ENCODE data around the gene PC.
"Not testable (repeated sequence)": the region's sequence is repeated elsewhere in the genome, so short reads cannot be mapped to it uniquely, and the experiment has no call there.

Gene PC, protein sequence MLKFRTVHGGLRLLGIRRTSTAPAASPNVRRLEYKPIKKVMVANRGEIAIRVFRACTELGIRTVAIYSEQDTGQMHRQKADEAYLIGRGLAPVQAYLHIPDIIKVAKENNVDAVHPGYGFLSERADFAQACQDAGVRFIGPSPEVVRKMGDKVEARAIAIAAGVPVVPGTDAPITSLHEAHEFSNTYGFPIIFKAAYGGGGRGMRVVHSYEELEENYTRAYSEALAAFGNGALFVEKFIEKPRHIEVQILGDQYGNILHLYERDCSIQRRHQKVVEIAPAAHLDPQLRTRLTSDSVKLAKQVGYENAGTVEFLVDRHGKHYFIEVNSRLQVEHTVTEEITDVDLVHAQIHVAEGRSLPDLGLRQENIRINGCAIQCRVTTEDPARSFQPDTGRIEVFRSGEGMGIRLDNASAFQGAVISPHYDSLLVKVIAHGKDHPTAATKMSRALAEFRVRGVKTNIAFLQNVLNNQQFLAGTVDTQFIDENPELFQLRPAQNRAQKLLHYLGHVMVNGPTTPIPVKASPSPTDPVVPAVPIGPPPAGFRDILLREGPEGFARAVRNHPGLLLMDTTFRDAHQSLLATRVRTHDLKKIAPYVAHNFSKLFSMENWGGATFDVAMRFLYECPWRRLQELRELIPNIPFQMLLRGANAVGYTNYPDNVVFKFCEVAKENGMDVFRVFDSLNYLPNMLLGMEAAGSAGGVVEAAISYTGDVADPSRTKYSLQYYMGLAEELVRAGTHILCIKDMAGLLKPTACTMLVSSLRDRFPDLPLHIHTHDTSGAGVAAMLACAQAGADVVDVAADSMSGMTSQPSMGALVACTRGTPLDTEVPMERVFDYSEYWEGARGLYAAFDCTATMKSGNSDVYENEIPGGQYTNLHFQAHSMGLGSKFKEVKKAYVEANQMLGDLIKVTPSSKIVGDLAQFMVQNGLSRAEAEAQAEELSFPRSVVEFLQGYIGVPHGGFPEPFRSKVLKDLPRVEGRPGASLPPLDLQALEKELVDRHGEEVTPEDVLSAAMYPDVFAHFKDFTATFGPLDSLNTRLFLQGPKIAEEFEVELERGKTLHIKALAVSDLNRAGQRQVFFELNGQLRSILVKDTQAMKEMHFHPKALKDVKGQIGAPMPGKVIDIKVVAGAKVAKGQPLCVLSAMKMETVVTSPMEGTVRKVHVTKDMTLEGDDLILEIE

DNA sequence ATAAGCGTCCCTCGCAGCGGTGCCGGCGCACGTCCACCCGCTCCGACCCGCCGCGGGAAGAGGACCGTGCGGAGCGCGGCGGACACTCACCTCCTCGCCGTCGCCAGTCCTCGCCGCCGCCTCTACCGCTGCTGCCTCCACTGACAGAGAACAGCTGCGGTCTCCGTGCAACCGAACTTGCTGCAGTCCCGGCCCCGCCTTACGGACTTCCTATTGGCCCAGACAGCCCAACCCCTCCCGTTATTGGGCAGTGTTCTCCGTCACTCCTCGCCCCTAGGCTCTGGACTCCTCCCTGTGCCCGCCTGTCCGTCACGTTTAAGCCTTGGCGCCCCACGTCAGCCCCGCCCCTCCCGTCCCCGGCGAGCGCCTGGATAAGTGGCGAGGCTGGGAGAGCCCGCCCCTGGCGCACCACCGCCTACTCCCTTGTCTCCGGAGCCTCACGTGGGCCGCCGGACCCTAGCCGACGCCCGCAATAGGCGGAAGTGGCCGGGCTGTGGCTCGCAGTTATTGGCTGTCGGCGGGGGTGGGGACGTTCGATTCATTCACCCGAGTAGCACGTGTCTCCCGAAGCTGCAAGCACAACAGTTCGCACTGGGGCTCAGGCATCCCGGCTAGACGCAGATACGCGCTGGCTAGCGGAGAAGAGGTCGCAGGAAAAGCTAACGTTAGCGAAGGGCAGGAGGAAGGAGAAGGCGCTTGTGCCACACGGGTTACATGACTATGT is at the start of gene PC:
Gene PC, minus strand, starts transcription at position 152 of the 724 bp plus-strand sequence. CDS start 86,224 bp downstream, outside the sequence.
- peak; percentile 98 for DNase-seq (ENCODE audit: low spot score)

DNA sequence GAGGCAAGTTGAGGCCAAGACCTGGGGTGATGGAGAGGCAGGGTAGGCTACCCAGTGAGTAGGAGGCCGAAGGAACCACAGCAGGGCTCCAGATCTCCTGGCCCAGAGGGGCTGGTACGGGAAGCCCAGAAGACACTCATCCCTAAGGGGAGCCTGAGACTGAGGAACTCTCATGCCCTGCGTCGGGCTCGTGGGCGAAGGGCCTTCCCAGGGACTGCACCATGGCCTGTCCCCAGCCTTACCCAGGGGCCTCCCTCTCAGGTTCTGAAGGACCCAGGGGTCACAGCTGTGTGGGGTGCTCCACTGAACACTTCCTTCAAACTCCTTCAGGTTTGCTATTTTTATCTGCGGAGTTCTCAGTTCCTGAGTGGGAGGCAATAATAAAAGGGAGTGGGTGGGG is 48.9 kb upstream of the PC start:
- DNase-seq (ENCODE audit: low spot score), result no peak

DNA sequence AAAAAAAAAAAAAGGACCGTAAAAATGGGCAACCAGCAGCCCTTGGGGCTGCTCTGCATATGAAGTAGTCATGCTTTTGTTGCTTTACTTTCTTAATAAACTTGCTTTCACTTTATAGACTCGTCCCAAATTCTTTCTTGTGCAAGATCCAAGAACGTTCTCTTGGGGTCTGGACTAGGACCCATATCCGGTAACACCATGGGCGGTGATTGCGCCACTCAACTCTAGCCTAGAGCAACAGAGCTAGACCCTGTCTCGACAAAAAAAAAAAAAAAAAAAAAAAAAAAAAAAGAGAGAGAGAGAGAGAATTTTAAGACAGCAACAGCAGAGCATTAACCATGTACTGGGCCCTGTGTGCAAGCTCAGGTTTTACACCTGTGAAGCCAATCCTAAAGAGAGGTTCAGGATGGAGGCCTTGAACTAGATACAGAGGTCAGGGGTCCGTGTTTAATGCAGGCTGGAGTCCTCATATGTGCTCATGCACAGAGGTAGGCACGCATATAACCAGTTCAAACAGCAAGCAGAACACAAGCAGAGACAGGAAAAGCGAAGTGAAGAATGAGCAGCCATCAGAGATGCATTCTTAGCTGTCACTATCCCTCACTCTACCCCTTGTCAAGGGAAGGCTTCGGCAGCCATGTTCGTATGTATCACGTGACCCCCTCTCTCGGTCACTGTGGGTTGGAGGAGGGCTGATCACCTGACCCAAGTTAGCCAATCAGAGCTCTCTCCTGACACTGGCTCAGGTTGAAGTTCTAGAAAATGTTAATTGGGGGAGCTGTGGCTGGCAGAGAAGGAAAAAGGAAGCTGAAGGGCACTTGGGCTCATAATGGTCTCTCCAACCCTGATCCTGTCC is 48.1 kb upstream of the PC start:
- peak; percentile 23 for DNase-seq (ENCODE audit: low spot score)

DNA sequence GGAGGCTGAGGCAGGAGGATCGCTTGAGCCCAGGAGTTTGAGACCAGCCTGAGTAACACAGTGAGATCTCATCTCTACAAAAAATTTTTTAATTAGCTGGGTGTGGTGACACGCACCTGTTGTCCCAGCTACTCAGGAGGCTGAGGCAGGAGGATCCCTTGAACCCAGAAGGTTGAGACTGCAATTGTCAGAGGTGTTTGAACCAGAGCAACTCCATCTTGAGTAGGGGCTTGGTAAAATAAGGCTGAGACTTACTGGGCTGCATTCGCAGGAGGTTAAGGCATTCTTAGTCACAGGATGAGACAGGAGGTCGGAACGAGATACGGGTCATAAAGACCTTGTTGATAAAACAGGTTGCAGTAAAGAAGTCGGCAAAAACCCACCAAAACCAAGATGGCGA is 47.0 kb upstream of the PC start:
- DNase-seq (ENCODE audit: low spot score), result not testable (repeated sequence)

DNA sequence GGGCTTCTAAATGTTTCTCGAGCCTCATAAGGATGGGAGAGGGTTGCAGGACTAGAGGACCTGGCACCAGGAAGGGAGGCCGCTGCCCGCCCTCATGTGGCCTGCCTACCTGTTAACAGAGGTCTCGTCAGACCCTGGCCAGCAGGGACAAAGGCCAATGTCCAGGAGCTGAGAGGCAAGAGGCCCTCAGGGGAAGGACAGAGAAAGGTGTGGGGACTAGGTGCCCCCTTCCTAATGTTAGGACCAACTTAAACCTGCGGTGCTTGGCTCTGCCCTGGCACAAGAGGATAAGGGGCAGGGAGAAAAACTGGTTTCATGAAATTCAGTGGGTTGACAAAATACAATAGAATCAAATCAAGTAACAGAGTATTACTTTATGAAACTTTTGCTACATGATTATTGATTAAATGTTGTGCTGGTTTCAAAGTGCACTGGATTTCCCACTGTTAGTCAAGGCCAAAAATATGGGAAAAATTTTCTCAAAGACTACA is 44.8 kb upstream of the PC start:
- DNase-seq (ENCODE audit: low spot score), result no peak

DNA sequence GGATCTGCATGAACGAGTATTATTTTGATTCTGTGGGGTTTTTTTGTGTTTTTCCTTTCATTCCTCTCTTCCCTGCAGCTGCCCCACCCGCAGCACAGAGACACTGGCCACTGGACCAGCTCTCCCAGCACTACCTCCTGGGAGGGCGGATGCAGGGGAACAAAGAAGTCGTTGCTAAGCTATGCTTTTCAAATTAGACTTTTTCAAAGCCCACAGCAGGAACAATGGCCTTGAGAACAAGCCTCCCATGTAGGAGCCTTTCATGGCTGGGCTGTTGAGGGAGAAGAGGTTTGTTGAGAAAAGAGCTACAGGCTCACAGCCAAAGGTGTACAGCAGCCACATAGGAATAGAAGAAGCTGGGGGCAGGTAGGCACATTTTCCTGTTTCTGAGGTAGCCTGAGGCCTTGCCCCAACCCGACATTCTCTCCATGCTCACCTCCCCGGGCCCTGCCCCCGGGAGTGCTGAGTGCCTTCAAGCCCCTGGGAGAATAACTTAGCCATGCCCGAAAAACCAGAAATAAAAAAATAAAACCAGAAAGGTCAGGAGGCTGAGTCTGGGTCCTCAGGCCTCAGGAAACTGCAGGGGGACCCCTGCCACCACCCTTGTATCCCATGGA is 44.2 kb upstream of the PC start:
- DNase-seq (ENCODE audit: low spot score), result no peak

DNA sequence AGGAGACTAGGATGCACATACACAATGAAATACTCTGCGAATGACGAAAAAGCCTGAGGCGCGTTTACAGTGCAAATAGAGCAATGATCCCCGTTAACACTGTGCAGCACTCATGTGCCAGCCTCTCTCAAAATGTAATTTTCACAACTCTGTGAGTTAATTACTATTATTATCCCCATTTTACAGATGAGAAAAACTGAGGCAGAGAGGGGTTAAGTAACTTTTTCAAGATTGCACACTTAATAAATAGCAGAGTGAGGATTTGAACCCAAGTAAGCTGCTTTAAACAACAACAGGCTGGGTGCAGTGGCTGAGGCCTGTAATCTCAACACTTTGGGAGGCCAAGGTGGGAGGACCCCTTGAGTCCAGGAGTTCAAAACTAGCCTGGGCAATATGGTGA is 43.1 kb upstream of the PC start:
- no peak for DNase-seq (ENCODE audit: low spot score)

DNA sequence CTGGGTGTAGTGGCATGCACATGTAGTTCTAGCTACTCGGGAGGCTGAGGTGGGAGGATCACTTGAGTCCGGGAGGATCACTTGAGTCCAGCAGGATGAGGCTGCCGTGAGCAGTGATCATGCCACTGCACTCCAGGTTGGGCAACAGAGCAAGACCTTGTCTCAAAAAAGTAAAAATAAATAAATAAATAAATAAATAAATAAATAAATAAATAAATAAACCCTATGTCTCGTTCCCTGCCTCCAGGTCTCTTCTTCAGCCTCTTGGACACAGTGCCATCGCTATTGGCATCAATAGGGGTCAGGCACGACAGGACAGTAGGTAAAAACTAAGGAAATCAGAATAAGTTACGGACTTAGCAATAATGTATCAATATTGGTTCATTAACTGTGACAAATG is 41.4 kb upstream of the PC start:
- no peak for DNase-seq (ENCODE audit: low spot score)

DNA sequence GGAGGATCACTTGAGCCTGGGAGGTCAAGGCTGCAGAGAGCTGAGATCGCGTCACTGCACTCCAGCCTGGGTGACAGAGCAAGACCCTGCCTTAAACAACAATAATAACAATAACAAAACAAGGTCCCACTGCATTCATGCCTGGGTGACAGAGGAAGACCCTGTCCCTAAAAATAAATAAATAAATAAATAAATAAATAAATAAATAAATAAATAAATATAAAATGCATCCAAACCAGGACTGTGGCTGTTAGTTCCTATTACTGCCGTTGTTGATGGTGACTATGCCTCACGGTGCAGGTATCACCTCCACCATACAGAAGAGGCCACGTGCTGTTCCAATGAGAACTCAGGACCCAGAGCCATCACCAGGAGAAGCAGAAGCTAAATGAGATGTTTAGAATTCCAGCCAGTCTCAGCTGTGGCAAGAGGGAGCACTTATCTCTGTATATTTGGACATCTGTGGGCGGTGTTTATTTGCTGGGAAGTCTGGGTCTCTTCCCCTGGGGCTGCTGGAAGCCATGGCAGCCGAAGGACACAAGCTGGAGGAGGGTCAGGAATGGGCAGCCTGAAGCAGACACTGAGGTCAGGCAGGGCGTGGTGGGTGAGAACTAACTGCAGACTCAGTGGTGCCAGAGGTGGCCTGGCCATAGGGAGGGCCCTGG is 38.6 kb upstream of the PC start:
- no peak for DNase-seq (ENCODE audit: low spot score)

DNA sequence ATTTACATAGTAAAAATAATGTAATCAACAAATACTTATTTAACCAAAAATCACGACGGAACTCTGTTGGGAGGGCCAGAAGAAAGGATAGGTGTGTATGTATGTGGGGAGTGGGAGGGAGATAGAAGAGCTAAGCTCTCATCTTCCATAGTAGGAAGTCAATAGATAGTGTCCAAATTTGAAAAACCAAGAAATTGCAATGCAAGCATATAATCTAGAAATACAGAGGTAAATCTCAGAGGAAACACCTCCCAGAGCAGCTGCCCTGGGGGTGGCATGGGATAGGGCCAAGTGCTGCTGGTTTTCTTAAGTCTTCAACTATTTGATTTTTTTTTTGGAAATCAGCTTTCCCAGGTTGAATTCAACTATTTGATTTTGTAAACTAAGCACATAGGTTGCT is 33.9 kb upstream of the PC start:
- DNase-seq (ENCODE audit: low spot score), result no peak

DNA sequence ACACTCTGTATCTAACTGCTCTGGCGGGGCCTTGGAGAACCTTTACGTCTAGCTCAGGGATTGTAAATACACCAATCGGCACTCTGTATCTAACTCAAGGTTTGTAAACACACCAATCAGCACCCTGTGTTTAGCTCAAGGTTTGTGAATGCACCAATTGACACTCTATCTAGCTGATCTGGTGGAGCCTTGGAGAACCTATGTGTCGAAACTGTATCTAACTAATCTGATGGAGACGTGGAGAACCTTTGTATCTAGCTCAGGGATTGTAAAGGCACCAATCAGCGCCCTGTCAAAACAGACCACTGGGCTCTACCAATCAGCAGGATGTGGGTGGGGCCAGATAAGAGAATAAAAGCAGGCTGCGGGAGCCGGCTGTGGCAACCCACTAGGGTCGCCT is 31.2 kb upstream of the PC start:
- DNase-seq (ENCODE audit: low spot score), result not testable (repeated sequence)

DNA sequence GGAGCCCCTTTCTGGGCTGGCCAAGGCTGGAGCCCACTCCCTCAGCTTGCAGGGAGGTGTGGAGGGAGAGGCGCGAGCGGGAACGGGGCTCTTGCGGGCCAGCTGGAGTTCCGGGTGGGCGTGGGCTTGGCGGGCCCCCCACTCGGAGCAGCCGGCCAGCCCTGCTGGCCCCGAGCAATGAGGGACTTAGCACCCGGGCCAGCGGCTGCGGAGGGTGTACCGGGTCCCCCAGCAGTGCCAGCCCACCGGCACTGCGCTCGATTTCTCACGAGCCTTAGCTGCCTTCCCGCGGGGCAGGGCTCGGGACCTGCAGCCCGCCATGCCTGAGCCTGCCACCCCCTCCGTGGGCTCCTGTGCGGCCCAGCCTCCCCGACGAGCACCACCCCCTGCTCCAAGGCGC is 30.6 kb upstream of the PC start:
- not testable (repeated sequence) for DNase-seq (ENCODE audit: low spot score)

DNA sequence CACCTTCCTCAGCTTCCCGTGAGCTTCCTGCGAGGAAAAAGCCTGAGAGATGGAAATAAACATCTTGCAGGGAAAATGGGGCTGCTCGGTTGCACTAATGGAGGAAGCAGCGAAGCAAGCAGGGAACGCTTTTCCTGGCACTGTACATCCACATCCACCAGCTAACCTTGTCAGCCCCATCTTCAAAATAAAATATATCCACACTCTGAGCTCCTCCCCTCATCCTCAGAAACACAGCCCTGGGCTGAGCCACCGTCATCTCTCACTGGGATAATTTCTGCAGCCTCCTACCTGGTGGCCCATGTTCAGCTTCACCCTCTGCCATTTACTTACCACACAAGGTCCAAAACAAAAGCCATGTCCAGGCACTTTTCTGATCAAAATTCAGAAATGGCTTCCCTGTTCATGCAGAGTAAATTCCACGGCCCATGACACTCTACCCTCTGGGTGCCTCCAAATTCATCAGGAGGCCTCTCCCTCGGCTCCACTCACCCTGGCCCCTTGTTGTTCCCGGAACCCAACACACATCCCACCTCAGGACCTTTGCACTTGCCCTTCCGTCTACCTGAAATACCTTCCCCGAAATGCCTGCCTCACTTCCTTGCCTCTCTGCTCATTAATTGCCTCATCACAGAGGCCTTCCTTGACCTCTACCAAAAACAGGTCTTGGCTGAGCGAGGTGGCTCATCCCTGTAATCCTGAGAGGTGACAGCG is 29.9 kb upstream of the PC start:
- DNase-seq (ENCODE audit: low spot score), result no peak

DNA sequence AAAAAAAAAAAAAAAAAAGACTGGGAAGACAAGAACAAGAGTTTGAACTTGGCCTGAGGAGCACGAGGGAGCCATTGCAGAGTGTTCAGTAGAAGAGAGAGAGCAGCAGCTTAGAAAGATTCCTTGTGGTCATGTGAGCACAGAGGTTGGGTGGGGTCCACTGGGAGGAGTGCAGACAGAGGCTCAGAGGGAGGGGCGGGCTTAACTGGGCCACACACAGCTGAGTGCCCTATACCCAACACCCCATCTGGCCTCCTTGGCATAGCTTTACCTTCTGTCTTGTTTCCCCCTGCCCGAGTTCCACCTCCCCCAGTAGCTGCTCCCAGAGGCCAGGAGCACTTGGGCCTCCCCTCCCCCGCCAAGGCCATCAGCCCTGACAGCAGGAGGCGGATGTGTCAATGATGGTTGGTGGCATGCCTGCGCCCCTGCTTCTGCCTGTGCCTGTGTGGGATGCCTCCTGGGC is 29.0 kb upstream of the PC start:
- peak; percentile 31 for DNase-seq (ENCODE audit: low spot score)

DNA sequence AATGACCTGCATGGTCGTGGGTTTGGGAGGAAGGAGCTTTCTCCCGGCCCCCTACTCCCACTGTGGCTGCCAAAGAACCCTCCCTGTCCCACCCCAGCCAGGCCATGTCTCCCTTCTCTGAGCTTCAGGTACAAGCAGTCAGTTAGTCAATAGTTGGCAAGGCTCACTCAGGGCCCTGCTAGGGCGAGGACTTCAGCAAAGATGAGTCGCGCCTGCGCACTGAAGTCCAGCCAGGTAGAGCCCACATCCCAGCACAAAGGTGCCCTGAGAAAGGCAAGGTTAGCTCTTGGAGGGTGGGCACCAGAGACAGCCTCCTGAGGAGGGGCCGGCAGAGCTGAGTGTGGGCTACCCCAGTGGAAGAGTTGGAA is 28.0 kb upstream of the PC start:
- DNase-seq (ENCODE audit: low spot score), result no peak

DNA sequence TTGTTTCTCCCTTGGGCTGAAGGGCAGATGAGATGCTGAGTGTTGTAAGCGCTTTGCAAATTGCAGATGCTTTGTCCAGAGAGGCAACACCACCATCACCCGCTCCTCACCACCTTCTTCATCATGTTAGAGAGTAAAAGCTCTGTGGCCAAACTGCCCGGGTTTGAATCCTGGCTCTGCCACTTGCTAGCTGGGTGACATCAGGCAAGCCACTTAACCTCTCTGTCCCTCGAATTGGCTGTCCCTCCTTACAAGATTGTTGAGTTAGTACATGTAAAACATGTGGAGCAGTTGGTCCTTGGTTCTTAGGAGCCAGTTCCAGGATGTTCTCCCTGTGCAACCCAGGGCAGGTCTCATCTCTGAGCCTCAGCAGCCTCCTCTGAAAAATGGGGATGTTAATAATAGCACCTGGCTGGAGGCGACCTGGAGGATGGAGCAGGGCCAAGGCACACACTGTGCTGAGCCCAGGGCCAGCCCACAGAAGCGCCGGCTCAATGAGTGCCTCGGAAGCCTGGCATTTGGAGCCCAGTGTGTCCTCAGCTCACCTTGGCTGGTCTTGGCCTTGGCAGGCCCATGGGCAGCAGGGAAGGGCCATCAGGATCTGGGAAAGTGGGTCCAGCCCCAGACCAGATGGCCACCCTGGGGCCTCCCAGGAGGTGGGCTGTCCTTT is 27.5 kb upstream of the PC start:
- DNase-seq (ENCODE audit: low spot score), result no peak

DNA sequence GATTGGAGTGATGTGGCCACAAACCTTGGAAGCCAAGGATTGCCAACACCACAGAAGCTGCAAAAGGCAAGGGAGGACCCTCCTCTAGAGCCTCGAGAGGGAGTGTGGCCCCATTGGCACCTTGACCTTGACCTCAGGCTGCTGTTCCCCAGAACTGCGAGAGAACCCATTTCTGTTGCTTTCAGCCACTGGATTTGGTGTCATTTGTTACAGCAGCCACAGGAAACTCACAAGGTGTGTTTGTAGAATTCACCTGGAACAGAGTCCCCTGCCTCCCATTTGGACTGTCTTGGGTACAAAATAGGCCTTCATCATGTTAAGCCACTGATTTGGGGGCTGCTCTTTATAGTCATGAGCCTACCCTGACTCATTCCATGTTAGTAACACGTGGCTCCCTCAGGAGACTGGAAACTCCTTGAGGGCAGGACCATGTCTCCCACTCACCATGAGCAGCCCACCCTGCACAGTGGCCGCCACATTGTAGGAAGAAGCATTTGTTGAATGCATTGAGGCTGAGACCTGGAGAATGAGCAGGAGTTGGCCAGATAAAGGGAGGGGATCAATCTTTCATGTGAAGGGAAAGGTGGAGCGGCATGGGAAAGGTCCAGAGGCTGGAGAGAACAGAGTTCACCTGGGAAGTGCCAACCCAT is 25.2 kb upstream of the PC start:
- DNase-seq (ENCODE audit: low spot score), result no peak
